ENCODE data around the gene JMY. TPM values are rescaled to one million over a fixed set of nuclear protein-coding genes. Genes with fewer than 3 reads are reported as not detected.

JMY gene
- polyA plus RNA-seq, 1 of the 3 experiments (the other 2 are of a cell fraction) = 1.7 TPM

GRCh38 chr5:79287907-79288306, 52.0 kb downstream of the JMY start (continued):
- TF ChIP-seq PBX3 (IDR thresholded peaks at IDR 0.05) (no peak), FOXJ3 (CRISPR knock-in tag; IDR thresholded peaks at IDR 0.05) (no peak)

DNA sequence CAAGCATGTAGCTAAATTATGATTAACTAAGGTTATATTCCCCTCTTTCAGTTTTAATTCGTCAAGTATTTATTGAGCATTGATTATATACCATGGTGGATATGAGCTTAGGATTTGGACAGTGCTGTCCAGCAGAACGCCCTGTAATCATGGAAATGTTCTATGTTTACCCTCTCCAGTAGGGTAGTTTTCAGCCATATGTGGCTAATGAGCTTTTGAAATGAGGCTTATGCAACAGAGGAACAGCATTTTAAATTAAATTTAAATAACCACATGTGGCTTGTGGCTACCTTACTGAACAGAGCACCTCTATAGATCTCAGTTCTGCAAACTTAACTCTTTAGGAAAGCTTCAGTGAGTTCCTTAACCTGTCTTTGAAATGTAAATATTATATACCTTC, 59.1 kb downstream of the JMY start:
- WGBS (ENCODE audit: low lambda C conversion rate) = 93% methylated on average over 2 of the region's 2 CpGs
- H3F3A ChIP-seq (replicated peaks; ENCODE audit: insufficient read depth) = no peaks in the 10 kb centered on the region
- H3K4me1 ChIP-seq (ENCODE audit: control insufficient read depth in 1 of 2, insufficient read depth in 2 of 2, low read depth in 1 of 2, low read length in 1 of 2) = no peaks in the 10 kb centered on the region
- H3K4me2 ChIP-seq = no peak overlapping the region
- no peak overlapping the region for H3K4me3 ChIP-seq (ENCODE audit: low read depth in 2 of 2, low read length in 1 of 2)
- POLR2A ChIA-PET = no interaction called here
- TF ChIP-seq FOXJ3 (CRISPR knock-in tag; IDR thresholded peaks at IDR 0.05) (no peak), TCF12 (IDR thresholded peaks at IDR 0.05) (no peak)
- no peaks in the 10 kb centered on the region for H3K9me2 ChIP-seq
- no peak overlapping the region for H2AFZ ChIP-seq (ENCODE audit: low read depth)
- H3K27me3 ChIP-seq (ENCODE audit: insufficient read depth) = no peaks in the 10 kb centered on the region
- H3K79me2 ChIP-seq (ENCODE audit: insufficient read depth) = no peaks in the 10 kb centered on the region
- H3K36me3 ChIP-seq (replicated peaks in 1 of 2; ENCODE audit: control insufficient read depth in 1 of 2, insufficient read depth in 2 of 2, low read length in 1 of 2) = peaks cover 17 to 24% of the 10 kb centered on the region in 2 experiments
- no peak for DNase-seq
- H3K9ac ChIP-seq = no peak overlapping the region
- no peaks in the 10 kb centered on the region for H4K20me1 ChIP-seq (ENCODE audit: insufficient read depth)
- CTCF ChIA-PET = interaction anchor here (0.9 kb wide), 1 partner anchor 270 kb away, joined by 3 read pairs; no protein-coding TSS in a partner anchor
- no peak overlapping the region for H3K27ac ChIP-seq (ENCODE audit: low read depth in 2 of 2, low read length in 1 of 2)
- H3K9me3 ChIP-seq = no peaks in the 10 kb centered on the region

GRCh38 chr5:79297661-79298060, 61.7 kb downstream of the JMY start:
- no peak for DNase-seq
- no peak overlapping the region for H3K9ac ChIP-seq
- no peak overlapping the region for H2AFZ ChIP-seq (ENCODE audit: low read depth)
- H3K79me2 ChIP-seq (ENCODE audit: insufficient read depth) = no peaks in the 10 kb centered on the region
- 85% methylated on average over 4 of the region's 4 CpGs for WGBS (ENCODE audit: low lambda C conversion rate)
- no peak overlapping the region for H3K27ac ChIP-seq (ENCODE audit: low read depth in 2 of 2, low read length in 1 of 2)
- H3K36me3 ChIP-seq (replicated peaks in 1 of 2; ENCODE audit: control insufficient read depth in 1 of 2, insufficient read depth in 2 of 2, low read length in 1 of 2) = peaks cover 20 to 23% of the 10 kb centered on the region in 2 experiments
- TF ChIP-seq CHD2 (IDR thresholded peaks at IDR 0.05; ENCODE audit: low read length, partially characterized antibody) = no peak
- no peak for TF ChIP-seq GATA2 (CRISPR knock-in tag; IDR thresholded peaks at IDR 0.05)
- TF ChIP-seq, protein P1, sequence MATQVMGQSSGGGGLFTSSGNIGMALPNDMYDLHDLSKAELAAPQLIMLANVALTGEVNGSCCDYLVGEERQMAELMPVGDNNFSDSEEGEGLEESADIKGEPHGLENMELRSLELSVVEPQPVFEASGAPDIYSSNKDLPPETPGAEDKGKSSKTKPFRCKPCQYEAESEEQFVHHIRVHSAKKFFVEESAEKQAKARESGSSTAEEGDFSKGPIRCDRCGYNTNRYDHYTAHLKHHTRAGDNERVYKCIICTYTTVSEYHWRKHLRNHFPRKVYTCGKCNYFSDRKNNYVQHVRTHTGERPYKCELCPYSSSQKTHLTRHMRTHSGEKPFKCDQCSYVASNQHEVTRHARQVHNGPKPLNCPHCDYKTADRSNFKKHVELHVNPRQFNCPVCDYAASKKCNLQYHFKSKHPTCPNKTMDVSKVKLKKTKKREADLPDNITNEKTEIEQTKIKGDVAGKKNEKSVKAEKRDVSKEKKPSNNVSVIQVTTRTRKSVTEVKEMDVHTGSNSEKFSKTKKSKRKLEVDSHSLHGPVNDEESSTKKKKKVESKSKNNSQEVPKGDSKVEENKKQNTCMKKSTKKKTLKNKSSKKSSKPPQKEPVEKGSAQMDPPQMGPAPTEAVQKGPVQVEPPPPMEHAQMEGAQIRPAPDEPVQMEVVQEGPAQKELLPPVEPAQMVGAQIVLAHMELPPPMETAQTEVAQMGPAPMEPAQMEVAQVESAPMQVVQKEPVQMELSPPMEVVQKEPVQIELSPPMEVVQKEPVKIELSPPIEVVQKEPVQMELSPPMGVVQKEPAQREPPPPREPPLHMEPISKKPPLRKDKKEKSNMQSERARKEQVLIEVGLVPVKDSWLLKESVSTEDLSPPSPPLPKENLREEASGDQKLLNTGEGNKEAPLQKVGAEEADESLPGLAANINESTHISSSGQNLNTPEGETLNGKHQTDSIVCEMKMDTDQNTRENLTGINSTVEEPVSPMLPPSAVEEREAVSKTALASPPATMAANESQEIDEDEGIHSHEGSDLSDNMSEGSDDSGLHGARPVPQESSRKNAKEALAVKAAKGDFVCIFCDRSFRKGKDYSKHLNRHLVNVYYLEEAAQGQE (IDR thresholded peaks at IDR 0.05; ENCODE audit: low read depth, low read length) = no peak
- TF ChIP-seq PBX3 (IDR thresholded peaks at IDR 0.05) = no peak
- TF ChIP-seq MEF2A (IDR thresholded peaks at IDR 0.05; ENCODE audit: borderline replicate concordance, low read depth) = no peak
- no peak for TF ChIP-seq FOXM1 (IDR thresholded peaks at IDR 0.05; ENCODE audit: low read depth)
- TF ChIP-seq RFX5 (IDR thresholded peaks at IDR 0.05; ENCODE audit: low read length) = no peak
- TF ChIP-seq RCOR1 (IDR thresholded peaks at IDR 0.05; ENCODE audit: low read length) = no peak
- no peak for TF ChIP-seq POLR2AphosphoS5 (IDR thresholded peaks at IDR 0.05; ENCODE audit: low read depth, low read length)
- no peak for TF ChIP-seq SMC3 (IDR thresholded peaks at IDR 0.05; ENCODE audit: low read depth, low read length)
- no peaks in the 10 kb centered on the region for H3K4me1 ChIP-seq (ENCODE audit: control insufficient read depth in 1 of 2, insufficient read depth in 2 of 2, low read depth in 1 of 2, low read length in 1 of 2)
- H3K27me3 ChIP-seq (ENCODE audit: insufficient read depth) = no peaks in the 10 kb centered on the region
- H3K4me2 ChIP-seq = no peak overlapping the region
- ChIA-PET CTCF (interaction anchor here (1.9 kb wide), 1 partner anchor 164 kb away, joined by 4 read pairs; no protein-coding TSS in a partner anchor), POLR2A (no interaction called here)
- no peak overlapping the region for H3K4me3 ChIP-seq (ENCODE audit: low read depth in 2 of 2, low read length in 1 of 2)
- H3K9me3 ChIP-seq = no peaks in the 10 kb centered on the region
- H3F3A ChIP-seq (replicated peaks; ENCODE audit: insufficient read depth) = no peaks in the 10 kb centered on the region
- H3K9me2 ChIP-seq = no peaks in the 10 kb centered on the region
- no peaks in the 10 kb centered on the region for H4K20me1 ChIP-seq (ENCODE audit: insufficient read depth)
